OCI-LY7 (cell line): ENCODE measurements around the gene HMOX1.

ENCODE experiments used
- CTCF ChIP-seq: fragments of 200-600 bp; sonication (generic); conservative IDR thresholded peaks from 2 replicates; pipeline ENCODE4 v1.5.1; 2014; ENCODE audit warnings: mild to moderate bottlenecking, antibody characterized with exemption, low read length, moderate library complexity, mixed read lengths
- EZH2phosphoT487 ChIP-seq: fragments of 200-600 bp; sonication (generic); IDR thresholded peaks from 2 replicates; pipeline ENCODE4 v1.6.1; 2018; ENCODE audit warnings: low read depth, borderline replicate concordance, mild to moderate bottlenecking, mixed run types, antibody characterized with exemption, low read length, moderate library complexity, mixed read lengths

- TF ChIP-seq CTCF (no peak), EZH2phosphoT487 (no peak)
These were observed 37.2 kb downstream of the HMOX1 start for GRCh38 chr22:35418088-35418487.
